ENCODE results near the gene RIPK1.
"Not testable (repeated sequence)": the region's sequence is repeated elsewhere in the genome, so short reads cannot be mapped to it uniquely, and the experiment has no call there.

Gene RIPK1

GRCh38 chr6:3068329-3069214, at the start of gene RIPK1:
TSS of gene RIPK1 (plus strand) at chr6:3068494. CDS start at chr6:3076824, 8,330 bp downstream.
- peak; percentile 85 for DNase-seq

GRCh38 chr6:3019065-3019464, 49.2 kb upstream of the RIPK1 start:
- no peak for DNase-seq

- DNase-seq: no peak
These were observed 48.5 kb upstream of the RIPK1 start for GRCh38 chr6:3019749-3020320.

- DNase-seq: not testable (repeated sequence)
These were observed 47.2 kb upstream of the RIPK1 start for GRCh38 chr6:3020976-3021598.

- DNase-seq: no peak
These were observed 45.3 kb upstream of the RIPK1 start for GRCh38 chr6:3022765-3023662.

GRCh38 chr6:3023663-3024483, 44.4 kb upstream of the RIPK1 start:
- peak; percentile 97 for DNase-seq

GRCh38 chr6:3026791-3027626, 41.3 kb upstream of the RIPK1 start:
- no peak for DNase-seq

- DNase-seq: not testable (repeated sequence)
These were observed 40.1 kb upstream of the RIPK1 start for GRCh38 chr6:3028156-3028555.

- peak; percentile 49 for DNase-seq
These were observed 36.2 kb upstream of the RIPK1 start for GRCh38 chr6:3031857-3032640.

GRCh38 chr6:3032986-3033385, 35.3 kb upstream of the RIPK1 start:
- DNase-seq: no peak

- DNase-seq: no peak
These were observed 34.6 kb upstream of the RIPK1 start for GRCh38 chr6:3033652-3034051.

- no peak for DNase-seq
These were observed 32.9 kb upstream of the RIPK1 start for GRCh38 chr6:3035397-3035796.

GRCh38 chr6:3036861-3037637, 31.2 kb upstream of the RIPK1 start:
- no peak for DNase-seq

GRCh38 chr6:3037638-3038365, 30.5 kb upstream of the RIPK1 start:
- DNase-seq: no peak

GRCh38 chr6:3039384-3039783, 28.9 kb upstream of the RIPK1 start:
- DNase-seq: peak; percentile 48

- no peak for DNase-seq
These were observed 27.1 kb upstream of the RIPK1 start for GRCh38 chr6:3041147-3041546.

GRCh38 chr6:3041606-3042005, 26.7 kb upstream of the RIPK1 start:
- no peak for DNase-seq

GRCh38 chr6:3045369-3045768, 22.9 kb upstream of the RIPK1 start:
- no peak for DNase-seq

GRCh38 chr6:3045777-3046176, 22.5 kb upstream of the RIPK1 start:
- DNase-seq: no peak
